Heart left ventricle (tissue), 16 donors: Measurements from ENCODE around the gene TMEM179. TPM values are rescaled to one million over a fixed set of nuclear protein-coding genes. Genes with fewer than 3 reads are reported as not detected.

ENCODE experiments used
- ATAC-seq, 4 donors: fragments of 200-7000 bp; cut with Tn5 transposase; one replicate each; pipeline ENCODE4 v1.9.1; 2020 to 2022; ENCODE audit warnings: moderate library complexity in 4 of 4, mild to moderate bottlenecking in 3 of 4, moderate number of reproducible peaks in 1 of 4
- DNase-seq, 5 donors: peaks; one replicate each; pipeline ENCODE4 v3.0.0-alpha.2; 2020
- H3K27ac ChIP-seq, 12 donors: fragments of 200-600 bp; sonication (generic) in 4 of 12; one replicate each; pipeline versions ENCODE4 v1.5.0 to v1.8.0; 2016 to 2022; ENCODE audit warnings: mild to moderate bottlenecking in 2 of 12
- H3K27me3 ChIP-seq, 9 donors: fragments of 200-600 bp; sonication (generic) in 2 of 9; one replicate each; pipeline versions ENCODE4 v1.5.1 to v1.8.0; 2016 to 2022; ENCODE audit warnings: mild to moderate bottlenecking in 3 of 9
- H3K36me3 ChIP-seq, 9 donors: fragments of 200-600 bp; sonication (generic) in 2 of 9; one replicate each; pipeline versions ENCODE4 v1.5.0 to v1.8.0; 2018 to 2022; ENCODE audit warnings: mild to moderate bottlenecking in 2 of 9
- H3K4me1 ChIP-seq, 12 donors: fragments of 200-600 bp; sonication (generic) in 4 of 12; one replicate each; pipeline versions ENCODE4 v1.5.0 to v1.8.0; 2016 to 2022; ENCODE audit warnings: mild to moderate bottlenecking in 3 of 12
- H3K4me3 ChIP-seq, 12 donors: fragments of 200-600 bp; sonication (generic) in 4 of 12; one replicate each; pipeline versions ENCODE4 v1.5.0 to v1.8.0; 2017 to 2022; ENCODE audit warnings: mild to moderate bottlenecking in 9 of 12, moderate library complexity in 4 of 12
- H3K9me3 ChIP-seq, 12 donors: fragments of 200-600 bp; sonication (generic) in 4 of 12; one replicate each; pipeline versions ENCODE4 v1.5.0 to v1.8.0; 2016 to 2022; ENCODE audit warnings: mild to moderate bottlenecking in 1 of 12
- CTCF ChIP-seq, 12 donors: fragments of 200-600 bp; sonication (generic) in 4 of 12; IDR thresholded peaks; one replicate each; pipeline versions ENCODE4 v1.5.0 to v1.8.0; 2018 to 2022; ENCODE audit warnings: antibody characterized with exemption in 12 of 12, mild to moderate bottlenecking in 5 of 12
- POLR2A ChIP-seq, 2 donors: fragments of 450-650 bp; IDR thresholded peaks; one replicate each; pipeline ENCODE4 v1.6.1; 2017; ENCODE audit warnings: antibody characterized with exemption in 2 of 2, mild to moderate bottlenecking in 2 of 2, moderate library complexity in 2 of 2
- WGBS, 4 donors: extraction: QIAGEN DNeasy Blood & Tissue Kit in 2 of 4; methylation state at CpG; one replicate each; pipeline versions ENCODE4 v1.1.5 to v1.1.7; 2013 to 2018; 5-methylcytosine and 5-hydroxymethylcytosine counted together
- intact Hi-C, 10 donors: fragments of 100-400 bp; cut with DNase I; formaldehyde crosslinking; loops; one replicate each; pipeline versions ENCODE4 v1.11.1 to v1.14.2; 2022
- polyA plus RNA-seq, 2 donors: library from polyadenylated mRNA; stranded (reverse); fragments of 200-250 nt; gene quantifications; one replicate each; pipeline ENCODE4 v1.2.3, GENCODE V29; 2013
- total RNA-seq, 9 donors: library from RNA; depleted of rRNA in 2 of 9; stranded (reverse); fragments of >200 nt in 2 of 9; fragmentation: NEBNext Ultra II Directional in 3 of 9; extraction: Animal tissue kit (Norgen Biotek cat#: 25700) in 3 of 9; gene quantifications; one replicate each; pipeline versions ENCODE4 v1.1.0 to v1.2.4, GENCODE V29; 2016 to 2023
- donor health status: ischemic (EF 13 %, LVEDD 7.1; RV severe dilation, severe dysfunction).
- donor health status: healthy with polysubstance abuse.
- donor health status: DM: no; HTN: yes; CAD: no.
- donor health status: DM: no; HTN: no; CAD: no.
- donor health status: ischemic (EF 25% LVEDD 6.9; RV normal size, moderate dysfunction).
- donor health status: ischemic (EF 25% LVEDD 5.7; RV mildly dilated, moderate dysfunction).
- donor health status: healthy.
- donor health status: DM: yes; HTN: yes; CAD: no.
- donor health status: ischemic (EF 35%, LVEDD 5.7; RV mildly dilated, moderate dysfunction).
- donor health status: nonischemic (EF 11% LVEDD 7.7; RV severe dilation, severe dysfunction).
- donor health status: DM: yes; HTN: yes; CAD: no.
- donor health status: PGD.
- donor health status: ischemic (EF 29% LVEDD 5.4; RV normal size, mild dysfunction).
- donor health status: nonischemic (EF 23%, LVEDD 6.1; RV moderate dilation, normal function).

Gene TMEM179
- total and polyA plus RNA-seq, 11 donors, result 0.15 to 1.1 (median 0.40) TPM; not detected in 4

- H3K27ac ChIP-seq, result no peak overlapping the region
- peaks cover 0 to 34% (median 3%) of the 10 kb centered on the region in 12 donors for H3K4me1 ChIP-seq
- TF ChIP-seq POLR2A (IDR thresholded peaks at IDR 0.05) (no peak), CTCF (IDR thresholded peaks at IDR 0.05) (no peak)
- no peak for ATAC-seq
- no peak for DNase-seq
- H3K9me3 ChIP-seq, result no peaks in the 10 kb centered on the region
- no peak overlapping the region for H3K4me3 ChIP-seq
- WGBS, 4 donors, result 69 to 79% (median 75%) methylated on average over 8 to 10 of the region's 10 CpGs
- intact Hi-C loops, result loop anchor here in 4 of 10 donors (5.0 to 10.0 kb wide), 4 partner anchors 68 to 487 kb away; no protein-coding TSS in a partner anchor
- peaks cover 0 to 45% (median 4%) of the 10 kb centered on the region in 9 donors for H3K27me3 ChIP-seq
- H3K36me3 ChIP-seq, result no peaks in the 10 kb centered on the region
Measured at GRCh38 chr14:104569435-104569834, 35.1 kb downstream of the TMEM179 start.

GRCh38 chr14:104568620-104569019 lies 36.0 kb downstream of the TMEM179 start:
- no peak overlapping the region for H3K27ac ChIP-seq
- intact Hi-C loops, result loop anchor here in 4 of 10 donors (5.0 to 10.0 kb wide), 4 partner anchors 69 to 486 kb away; no protein-coding TSS in a partner anchor
- H3K27me3 ChIP-seq, result peaks cover 0 to 50% (median 4%) of the 10 kb centered on the region in 9 donors
- peaks cover 0 to 34% (median 10%) of the 10 kb centered on the region in 12 donors for H3K4me1 ChIP-seq
- H3K36me3 ChIP-seq, result no peaks in the 10 kb centered on the region
- ATAC-seq, result no peak
- WGBS, 4 donors, result 80 to 92% (median 88%) methylated on average over 10 to 11 of the region's 11 CpGs
- TF ChIP-seq POLR2A (IDR thresholded peaks at IDR 0.05) (no peak), CTCF (IDR thresholded peaks at IDR 0.05) (no peak)
- H3K9me3 ChIP-seq, result no peaks in the 10 kb centered on the region
- H3K4me3 ChIP-seq, result no peak overlapping the region
- no peak for DNase-seq

GRCh38 chr14:104567957-104568225 lies 36.7 kb downstream of the TMEM179 start:
- DNase-seq (no peak), ATAC-seq (no peak)
- intact Hi-C loops, result loop anchor here in 5 of 10 donors (2.0 to 10.0 kb wide), 5 partner anchors 69 to 486 kb away; no protein-coding TSS in a partner anchor
- Histone ChIP-seq H3K36me3 (no peaks in the 10 kb centered on the region), H3K4me3 (no peak overlapping the region), H3K27ac (no peak overlapping the region), H3K4me1 (peaks cover 0 to 32% (median 12%) of the 10 kb centered on the region in 12 donors), H3K27me3 (peaks cover 0 to 52% (median 4%) of the 10 kb centered on the region in 9 donors), H3K9me3 (no peaks in the 10 kb centered on the region)
- 84 to 87% (median 85%) methylated on average over 9 of the region's 9 CpGs for WGBS, 4 donors
- no peak for TF ChIP-seq CTCF (IDR thresholded peaks at IDR 0.05)
- TF ChIP-seq POLR2A (IDR thresholded peaks at IDR 0.05), result no peak

- H3K27me3 ChIP-seq, result peaks cover 0 to 52% (median 4%) of the 10 kb centered on the region in 9 donors
- no peaks in the 10 kb centered on the region for H3K36me3 ChIP-seq
- WGBS, 4 donors, result 40 to 62% (median 49%) methylated on average over 19 to 27 of the region's 27 CpGs
- H3K4me1 ChIP-seq, result peaks cover 0 to 30% (median 12%) of the 10 kb centered on the region in 12 donors
- intact Hi-C loops, result loop anchor here in 5 of 10 donors (2.0 to 10.0 kb wide), 5 partner anchors 70 to 485 kb away; no protein-coding TSS in a partner anchor
- DNase-seq, result no peak
- H3K9me3 ChIP-seq, result no peaks in the 10 kb centered on the region
- TF ChIP-seq POLR2A (IDR thresholded peaks at IDR 0.05), result no peak
- TF ChIP-seq CTCF (IDR thresholded peaks at IDR 0.05), result no peak
- H3K27ac ChIP-seq, result no peak overlapping the region
- ATAC-seq, result no peak
- no peak overlapping the region for H3K4me3 ChIP-seq
Measured at GRCh38 chr14:104567141-104567956, 37.2 kb downstream of the TMEM179 start.
